Type B pancreatic cell (in vitro differentiated cells): Measurements from ENCODE around the gene FGFRL1. TPM values are rescaled to one million over a fixed set of nuclear protein-coding genes. Genes with fewer than 3 reads are reported as not detected.

Source experiments
- DNase-seq: peaks from one replicate; pipeline ENCODE4 v3.0.0; 2021; ENCODE audit warnings: mixed read lengths; ENCODE audit not compliant: unreplicated experiment; ENCODE audit errors: extremely low spot score
- H3K27ac Mint-ChIP-seq: 2 replicates; pipeline ENCODE4 v1.8.0; 2021; ENCODE audit warnings: mild to moderate bottlenecking, mixed read lengths
- H3K27me3 Mint-ChIP-seq: 2 replicates; pipeline ENCODE4 v1.8.0; 2021; ENCODE audit warnings: mixed read lengths
- H3K36me3 Mint-ChIP-seq: 2 replicates; pipeline ENCODE4 v1.8.0; 2021; ENCODE audit warnings: mixed read lengths
- H3K4me1 Mint-ChIP-seq: one replicate; pipeline ENCODE4 v1.8.0; 2021; ENCODE audit warnings: mixed read lengths; ENCODE audit not compliant: unreplicated experiment
- H3K4me3 Mint-ChIP-seq: 2 replicates; pipeline ENCODE4 v1.8.0; 2021; ENCODE audit warnings: mild to moderate bottlenecking, mixed read lengths
- H3K9me3 Mint-ChIP-seq: 2 replicates; pipeline ENCODE4 v1.8.0; 2021; ENCODE audit warnings: mixed read lengths
- CTCF ChIP-seq: fragments of 200-600 bp; sonication (generic); conservative IDR thresholded peaks from 2 replicates; pipeline ENCODE4 v1.5.0; 2021; ENCODE audit warnings: antibody characterized with exemption, mild to moderate bottlenecking
- total RNA-seq: library from RNA; stranded (reverse); gene quantifications from 2 replicates; pipeline ENCODE4 v1.2.1, GENCODE V29; 2021; ENCODE audit warnings: low replicate concordance

The FGFRL1 gene
- total RNA-seq, 1 donor from 2014 or later, result 30.9 TPM

GRCh38 chr4:1040344-1041146 lies 29.1 kb downstream of the FGFRL1 start:
- no peak for TF ChIP-seq CTCF
- Mint-ChIP-seq H3K4me3 (peak overlapping the region; percentile 46), H3K36me3 (no peaks in the 10 kb centered on the region), H3K27ac (no peak overlapping the region), H3K4me1 (peaks cover 15% of the 10 kb centered on the region), H3K9me3 (no peaks in the 10 kb centered on the region), H3K27me3 (peaks cover 3% of the 10 kb centered on the region)
- no peak for DNase-seq

- H3K36me3 Mint-ChIP-seq, result no peaks in the 10 kb centered on the region
- no peak for TF ChIP-seq CTCF
- no peaks in the 10 kb centered on the region for H3K9me3 Mint-ChIP-seq
- DNase-seq, result no peak
- H3K27me3 Mint-ChIP-seq, result peaks cover 3% of the 10 kb centered on the region
- peak overlapping the region; percentile 73 for H3K27ac Mint-ChIP-seq
- peaks cover 15% of the 10 kb centered on the region for H3K4me1 Mint-ChIP-seq
- H3K4me3 Mint-ChIP-seq, result peak overlapping the region; percentile 61
These were observed 29.9 kb downstream of the FGFRL1 start for GRCh38 chr4:1041147-1041935.

GRCh38 chr4:1041936-1042330 lies 30.5 kb downstream of the FGFRL1 start:
- no peaks in the 10 kb centered on the region for H3K9me3 Mint-ChIP-seq
- no peaks in the 10 kb centered on the region for H3K36me3 Mint-ChIP-seq
- TF ChIP-seq CTCF, result no peak
- peaks cover 15% of the 10 kb centered on the region for H3K4me1 Mint-ChIP-seq
- H3K27ac Mint-ChIP-seq, result peak overlapping the region; percentile 73
- peaks cover 3% of the 10 kb centered on the region for H3K27me3 Mint-ChIP-seq
- peak overlapping the region; percentile 61 for H3K4me3 Mint-ChIP-seq
- DNase-seq, result no peak

- DNase-seq, result no peak
- Mint-ChIP-seq H3K4me1 (peaks cover 15% of the 10 kb centered on the region), H3K36me3 (no peaks in the 10 kb centered on the region), H3K4me3 (no peak overlapping the region), H3K27me3 (peaks cover 3% of the 10 kb centered on the region), H3K9me3 (no peaks in the 10 kb centered on the region), H3K27ac (no peak overlapping the region)
- no peak for TF ChIP-seq CTCF
These were observed 31.1 kb downstream of the FGFRL1 start for GRCh38 chr4:1042352-1043055.

GRCh38 chr4:1043162-1043561 lies 31.7 kb downstream of the FGFRL1 start:
- H3K27me3 Mint-ChIP-seq, result peaks cover 3% of the 10 kb centered on the region

More at GRCh38 chr4:1043162-1043561, 31.7 kb downstream of the FGFRL1 start:
- Mint-ChIP-seq H3K4me3 (no peak overlapping the region), H3K4me1 (peaks cover 15% of the 10 kb centered on the region), H3K27ac (peak overlapping the region; percentile 23), H3K36me3 (no peaks in the 10 kb centered on the region), H3K9me3 (no peaks in the 10 kb centered on the region)
- no peak for DNase-seq
- TF ChIP-seq CTCF, result no peak
